ENCODE measurements around the gene CCNC.

Gene CCNC

DNA sequence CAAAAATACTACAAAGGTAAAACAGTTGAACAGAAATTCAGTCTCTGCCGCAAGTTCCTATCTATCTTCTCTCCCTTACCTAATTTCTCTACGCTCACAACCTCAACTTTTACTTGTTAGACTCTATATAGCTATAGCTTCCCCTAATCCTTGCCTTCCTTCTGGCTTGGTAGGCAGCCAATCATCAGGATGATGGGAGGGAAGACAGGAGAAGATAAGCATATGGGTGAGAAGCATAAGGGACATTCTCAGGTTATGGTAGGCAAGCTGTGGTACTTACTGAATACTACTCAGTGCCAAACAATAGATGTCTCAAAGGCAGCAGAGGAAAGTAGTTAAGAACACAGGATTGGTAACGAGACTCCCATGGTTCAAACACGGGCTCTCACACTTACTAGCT is 7.8 kb downstream of the CCNC start:
- H3K4me3 ChIP-seq (ENCODE audit: low read length): no peak overlapping the region
- DNase-seq (ENCODE audit: low read depth, low spot score): no peak

- DNase-seq (ENCODE audit: low read depth, low spot score): no peak
- no peak overlapping the region for H3K4me3 ChIP-seq (ENCODE audit: low read length)
These were observed 9.4 kb downstream of the CCNC start for GRCh38 chr6:99559057-99559456.

DNA sequence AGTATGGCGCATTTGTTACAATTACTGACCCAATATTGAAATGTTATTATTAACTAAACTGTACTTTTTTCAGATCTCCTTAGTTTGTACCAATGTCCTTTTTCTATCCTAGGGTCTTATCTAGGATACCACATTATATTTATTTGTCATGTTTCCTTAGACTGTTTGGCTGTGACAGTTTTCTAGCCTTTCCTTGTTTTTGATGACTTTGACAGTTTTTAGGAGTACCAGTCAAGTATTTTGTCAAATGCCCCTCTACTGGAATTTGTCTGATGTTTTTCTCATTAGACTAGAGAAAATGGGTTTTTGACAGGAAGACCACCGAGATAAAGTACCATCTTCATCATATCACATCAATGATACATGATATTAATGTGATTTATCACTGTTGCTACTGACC is 14.6 kb downstream of the CCNC start:
- DNase-seq (ENCODE audit: low read depth, low spot score): no peak
- no peak overlapping the region for H3K4me3 ChIP-seq (ENCODE audit: low read length)

DNA sequence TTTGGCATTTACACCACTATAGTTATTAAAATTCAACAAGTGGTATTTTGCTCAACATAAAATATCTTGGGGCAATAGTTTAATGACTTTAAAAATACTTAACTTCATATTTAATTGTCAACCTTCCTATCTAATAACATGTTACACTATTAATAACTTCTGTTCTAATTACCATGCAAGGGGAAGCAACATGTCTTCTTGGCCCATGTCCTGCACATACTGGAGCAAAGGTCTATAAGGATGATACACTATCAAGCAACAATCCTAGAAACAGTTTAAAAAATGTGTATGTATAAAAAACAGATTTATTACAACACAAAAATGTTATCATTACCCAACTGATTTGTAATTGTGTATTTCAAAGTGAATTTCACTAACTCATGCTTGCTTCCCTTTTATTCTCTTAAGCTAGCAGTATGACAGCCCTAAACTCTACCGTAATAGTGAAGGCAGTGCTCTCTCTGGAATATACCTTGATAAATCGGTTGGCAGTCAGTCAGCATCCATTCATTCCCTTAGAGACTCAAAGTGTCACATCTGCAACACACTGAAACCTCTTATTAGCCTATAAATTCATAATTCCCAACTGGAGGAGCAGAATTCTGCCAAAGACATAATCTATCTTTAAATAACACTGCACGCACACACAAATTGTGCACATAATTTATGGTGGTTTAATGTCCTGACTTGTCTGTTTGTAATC is 18.3 kb downstream of the CCNC start:
- no peak for DNase-seq (ENCODE audit: low read depth, low spot score)
- H3K4me3 ChIP-seq (ENCODE audit: low read length): no peak overlapping the region

DNA sequence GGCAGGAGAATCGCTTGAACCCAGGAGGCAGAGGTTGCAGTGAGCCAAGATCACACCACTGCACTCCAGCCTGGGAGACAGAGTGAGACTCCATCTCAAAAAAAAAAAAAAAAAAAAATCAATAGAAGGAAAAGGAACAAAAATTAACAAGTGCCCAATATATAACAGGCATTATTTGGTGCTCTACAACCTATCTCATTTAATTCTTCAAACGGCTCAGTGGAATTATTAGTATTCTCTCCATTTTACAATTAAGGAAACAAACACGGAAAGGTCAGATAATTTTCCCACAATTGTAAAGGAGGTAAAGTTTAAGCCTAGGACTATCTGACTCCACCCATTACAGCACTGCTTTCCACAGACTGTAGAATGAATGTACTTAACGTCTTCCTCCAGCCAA is 19.8 kb downstream of the CCNC start:
- H3K4me3 ChIP-seq (ENCODE audit: low read length): no peak overlapping the region
- DNase-seq (ENCODE audit: low read depth, low spot score): no peak

GRCh38 chr6:99547526-99547925 is 20.9 kb downstream of the CCNC start:
- DNase-seq (ENCODE audit: low read depth, low spot score): no peak
- no peak overlapping the region for H3K4me3 ChIP-seq (ENCODE audit: low read length)

GRCh38 chr6:99545442-99545841 is 23.0 kb downstream of the CCNC start:
- DNase-seq (ENCODE audit: low read depth, low spot score): no peak
- no peak overlapping the region for H3K4me3 ChIP-seq (ENCODE audit: low read length)

GRCh38 chr6:99543968-99544367 is 24.5 kb downstream of the CCNC start:
- no peak overlapping the region for H3K4me3 ChIP-seq (ENCODE audit: low read length)
- no peak for DNase-seq (ENCODE audit: low read depth, low spot score)

GRCh38 chr6:99530627-99531026 is 37.8 kb downstream of the CCNC start:
- no peak for DNase-seq (ENCODE audit: low read depth, low spot score)
- no peak overlapping the region for H3K4me3 ChIP-seq (ENCODE audit: low read length)

DNA sequence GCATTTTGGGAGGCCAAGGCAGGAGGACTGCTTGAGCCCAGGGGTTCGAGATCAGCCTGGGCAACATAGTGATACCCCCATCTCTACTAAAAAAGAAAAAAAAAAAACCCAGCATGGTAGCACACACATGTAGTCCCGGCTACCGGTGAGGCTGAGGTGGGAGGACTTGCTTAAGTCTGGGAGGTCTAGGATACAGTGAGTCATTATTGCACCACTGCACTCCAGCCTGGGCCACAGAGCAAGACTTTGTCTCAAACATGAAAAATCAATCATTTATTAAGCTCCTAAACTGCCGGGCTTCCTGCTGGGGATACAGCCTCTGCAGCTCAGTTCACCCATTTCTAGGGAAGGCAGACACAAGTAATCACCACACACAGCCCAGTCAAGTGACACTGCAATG is 45.9 kb downstream of the CCNC start:
- H3K4me3 ChIP-seq (ENCODE audit: low read length): no peak overlapping the region
- no peak for DNase-seq (ENCODE audit: low read depth, low spot score)

GRCh38 chr6:99521633-99522151 is 46.8 kb downstream of the CCNC start:
- peak; percentile 30 for DNase-seq (ENCODE audit: low read depth, low spot score)
- H3K4me3 ChIP-seq (ENCODE audit: low read length): peak overlapping the region; percentile 74

- peak; percentile 64 for DNase-seq (ENCODE audit: low read depth, low spot score)
- H3K4me3 ChIP-seq (ENCODE audit: low read length): peak overlapping the region; percentile 74
These were observed 47.4 kb downstream of the CCNC start for GRCh38 chr6:99520855-99521632.

- no peak overlapping the region for H3K4me3 ChIP-seq (ENCODE audit: low read length)
- no peak for DNase-seq (ENCODE audit: low read depth, low spot score)
These were observed 49.0 kb downstream of the CCNC start for GRCh38 chr6:99519446-99519845.

DNA sequence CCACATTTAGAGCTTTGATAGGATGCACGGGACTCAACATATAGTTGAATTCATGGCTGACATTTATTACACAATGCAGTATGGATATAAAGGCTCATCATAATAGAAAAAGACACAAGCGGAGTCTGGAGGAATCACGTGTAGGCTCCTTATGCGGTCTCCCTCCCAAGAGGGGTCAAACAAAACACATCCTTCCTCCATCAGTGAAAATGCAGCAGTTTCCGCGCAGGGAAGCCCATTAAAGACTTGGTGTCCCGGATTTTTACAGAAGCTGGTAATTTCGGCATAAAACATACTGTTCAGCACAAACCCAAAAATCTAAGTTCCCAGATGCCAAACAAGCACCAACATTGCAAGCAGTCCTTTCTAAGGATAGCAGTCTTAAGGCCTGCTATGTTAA is 54.4 kb downstream of the CCNC start:
- H3K4me3 ChIP-seq (ENCODE audit: low read length): peak overlapping the region; percentile 85
- no peak for DNase-seq (ENCODE audit: low read depth, low spot score)

DNA sequence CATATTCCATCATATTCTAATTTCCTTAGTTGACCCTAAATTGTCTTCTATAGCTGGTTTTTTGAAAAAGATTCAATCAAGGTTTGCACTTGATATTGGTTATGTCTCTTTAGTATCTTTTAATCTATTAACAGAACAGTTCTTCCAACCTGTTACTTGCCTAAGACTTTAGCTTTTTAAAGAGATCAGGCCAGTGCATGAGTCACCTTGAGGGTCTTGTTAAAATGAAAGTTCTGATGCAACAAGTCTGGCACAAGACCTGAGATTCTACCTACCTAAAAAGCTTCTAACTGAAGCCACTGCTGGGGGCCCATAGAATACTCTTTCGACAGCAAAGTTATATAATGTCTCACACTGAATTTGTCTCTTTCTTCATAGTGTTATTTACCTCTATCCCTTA is 56.4 kb downstream of the CCNC start:
- H3K4me3 ChIP-seq (ENCODE audit: low read length): no peak overlapping the region
- DNase-seq (ENCODE audit: low read depth, low spot score): no peak

- no peak for DNase-seq (ENCODE audit: low read depth, low spot score)
- no peak overlapping the region for H3K4me3 ChIP-seq (ENCODE audit: low read length)
These were observed 60.8 kb downstream of the CCNC start for GRCh38 chr6:99507648-99508047.

DNA sequence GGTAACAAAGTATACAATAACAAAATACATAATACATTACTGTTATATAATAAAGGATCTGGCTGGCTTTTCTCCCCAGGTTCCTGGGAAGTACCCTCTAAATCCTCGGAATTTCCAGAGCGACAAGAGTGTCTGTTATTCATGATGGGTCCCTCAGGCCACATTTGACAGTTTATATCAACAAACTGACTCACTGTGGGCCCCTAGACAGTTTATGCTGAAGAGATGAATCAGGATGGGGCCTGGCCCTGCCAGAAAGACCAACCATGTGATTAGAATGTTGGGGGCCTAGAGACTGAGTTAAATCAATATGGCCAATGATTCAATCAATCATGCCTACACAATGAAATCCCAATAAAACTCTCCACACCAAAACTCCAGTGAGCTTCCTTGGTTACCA is 66.7 kb downstream of the CCNC start:
- H3K4me3 ChIP-seq (ENCODE audit: low read length): no peak overlapping the region
- no peak for DNase-seq (ENCODE audit: low read depth, low spot score)

DNA sequence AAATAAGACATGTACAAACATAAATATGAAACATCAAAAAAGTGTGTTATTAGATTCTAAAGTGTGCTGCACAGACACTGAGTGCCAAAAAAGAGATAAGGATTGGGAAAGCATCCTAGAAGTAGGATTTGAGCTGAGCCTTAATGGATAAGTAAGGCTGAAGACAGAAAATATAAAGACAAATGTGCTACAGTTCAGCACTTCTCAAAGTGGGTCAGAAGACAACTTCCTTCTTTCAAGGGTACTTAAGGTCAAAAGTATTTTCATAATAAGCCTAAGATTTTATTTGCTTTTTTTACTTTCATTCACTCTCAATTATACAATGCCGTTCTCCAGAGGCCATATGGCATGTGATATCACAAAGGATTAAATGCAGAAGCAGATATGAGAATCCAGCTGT is 70.0 kb downstream of the CCNC start:
- no peak for DNase-seq (ENCODE audit: low read depth, low spot score)
- no peak overlapping the region for H3K4me3 ChIP-seq (ENCODE audit: low read length)

- DNase-seq (ENCODE audit: low read depth, low spot score): no peak
- H3K4me3 ChIP-seq (ENCODE audit: low read length): no peak overlapping the region
These were observed 73.0 kb downstream of the CCNC start for GRCh38 chr6:99495466-99495865.
